Activated naive CD4-positive, alpha-beta T cell treated with Interleukin-2 at 50 U/mL for 16 hours (primary cell): Measurements from ENCODE around the gene PPHLN1.

ENCODE experiments used
- DNase-seq: peaks from one replicate; pipeline ENCODE4 v3.0.0-alpha.2; 2020

Gene PPHLN1

GRCh38 chr12:42486407-42486806 lies 160.4 kb downstream of the PPHLN1 start:
- no peak for DNase-seq

DNA sequence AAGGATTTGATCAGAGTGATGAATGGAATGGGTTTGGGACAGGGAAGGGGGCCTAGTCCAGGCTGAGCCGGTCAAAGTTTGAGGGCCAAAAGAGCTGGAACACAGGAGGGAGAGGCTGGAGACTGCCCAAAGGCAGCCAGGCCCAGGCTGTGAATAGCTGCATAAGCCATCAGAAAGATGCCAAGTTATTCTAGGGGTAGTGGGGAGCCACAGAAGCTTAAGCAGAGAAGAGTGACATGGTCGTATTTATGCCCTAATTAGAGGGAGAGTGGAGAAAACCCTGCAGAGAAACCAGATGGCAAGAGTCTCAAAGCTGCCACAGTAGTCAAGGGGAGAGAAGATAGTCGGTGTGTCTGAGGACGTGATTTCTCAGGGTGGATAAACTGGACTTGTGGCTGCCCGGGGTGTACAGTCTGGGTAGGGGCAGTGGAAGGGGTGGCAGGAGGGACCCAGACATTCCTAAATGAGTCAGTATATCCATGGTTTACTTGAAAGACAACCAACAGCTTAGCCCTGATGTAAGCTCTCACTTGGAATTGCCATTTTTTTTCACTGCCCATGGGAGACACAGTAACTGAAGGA lies 164.4 kb downstream of the PPHLN1 start:
- no peak for DNase-seq
